Dendritic cell treated with granulocyte-macrophage colony-stimulating factor and Interleukin-4, amounts not matched to agents 40 ng/mL and 50 ng/mL, for 4 days (primary cell): ENCODE results near the gene ATP9B.
A peak's percentile ranks its signal among the peaks of the same experiment; 100 is the strongest.

ENCODE experiments used
- H3K27ac Mint-ChIP-seq: one replicate; pipeline ENCODE4 v1.8.0; 2022; ENCODE audit warnings: mild to moderate bottlenecking, mixed read lengths
- H3K27me3 Mint-ChIP-seq: one replicate; pipeline ENCODE4 v1.8.0; 2022; ENCODE audit warnings: mild to moderate bottlenecking, mixed read lengths
- H3K36me3 Mint-ChIP-seq: one replicate; pipeline ENCODE4 v1.8.0; 2022; ENCODE audit warnings: low read depth, mixed read lengths
- H3K4me1 Mint-ChIP-seq: one replicate; pipeline ENCODE4 v1.8.0; 2022; ENCODE audit warnings: low read depth, mixed read lengths
- H3K4me3 Mint-ChIP-seq: one replicate; pipeline ENCODE4 v1.8.0; 2022; ENCODE audit warnings: mild to moderate bottlenecking, moderate library complexity, mixed read lengths
- H3K9me3 Mint-ChIP-seq: one replicate; pipeline ENCODE4 v1.8.0; 2022; ENCODE audit warnings: mixed read lengths
- intact Hi-C: fragments of 100-400 bp; cut with micrococcal nuclease; formaldehyde crosslinking; loops from one replicate; pipeline ENCODE4 v1.15.0; 2022

ATP9B gene

GRCh38 chr18:79378536-79379250 lies 309.5 kb downstream of the ATP9B start:
- peaks cover 58% of the 10 kb centered on the region for H3K36me3 Mint-ChIP-seq
- no peak overlapping the region for H3K27ac Mint-ChIP-seq
- H3K9me3 Mint-ChIP-seq, result no peaks in the 10 kb centered on the region
- intact Hi-C loops, result loop anchor here (1.0 to 5.0 kb wide), 2 partner anchors 266 to 779 kb away; no protein-coding TSS in a partner anchor
- peaks cover under 1% of the 10 kb centered on the region for H3K4me1 Mint-ChIP-seq
- peaks cover 4% of the 10 kb centered on the region for H3K27me3 Mint-ChIP-seq
- H3K4me3 Mint-ChIP-seq, result no peak overlapping the region

- intact Hi-C loops, result loop anchor here (1.0 to 5.0 kb wide), 2 partner anchors 265 to 778 kb away; no protein-coding TSS in a partner anchor
- H3K4me1 Mint-ChIP-seq, result peaks cover 8% of the 10 kb centered on the region
- H3K27me3 Mint-ChIP-seq, result peaks cover 10% of the 10 kb centered on the region
- H3K4me3 Mint-ChIP-seq, result no peak overlapping the region
- H3K36me3 Mint-ChIP-seq, result peaks cover 52% of the 10 kb centered on the region
- no peaks in the 10 kb centered on the region for H3K9me3 Mint-ChIP-seq
- no peak overlapping the region for H3K27ac Mint-ChIP-seq
Observed at GRCh38 chr18:79379251-79379905, 310.2 kb downstream of the ATP9B start.

- peaks cover 12% of the 10 kb centered on the region for H3K27me3 Mint-ChIP-seq
- H3K36me3 Mint-ChIP-seq, result peaks cover 52% of the 10 kb centered on the region
- peaks cover 9% of the 10 kb centered on the region for H3K4me1 Mint-ChIP-seq
- H3K27ac Mint-ChIP-seq, result no peak overlapping the region
- intact Hi-C loops, result loop anchor here (1.0 to 10.0 kb wide), 4 partner anchors 149 to 777 kb away; partner anchors contain the start of gene HSBP1L1
- H3K9me3 Mint-ChIP-seq, result no peaks in the 10 kb centered on the region
- H3K4me3 Mint-ChIP-seq, result no peak overlapping the region
Observed at GRCh38 chr18:79379931-79380815, 311.0 kb downstream of the ATP9B start.

- Mint-ChIP-seq H3K27me3 (peaks cover 13% of the 10 kb centered on the region), H3K9me3 (no peaks in the 10 kb centered on the region), H3K4me3 (no peak overlapping the region), H3K4me1 (peaks cover 9% of the 10 kb centered on the region), H3K27ac (no peak overlapping the region), H3K36me3 (peaks cover 43% of the 10 kb centered on the region)
- intact Hi-C loops, result loop anchor here (1.0 to 10.0 kb wide), 2 partner anchors 148 to 584 kb away; partner anchors contain the start of gene HSBP1L1
Observed at GRCh38 chr18:79380816-79381806, 311.9 kb downstream of the ATP9B start.

- H3K36me3 Mint-ChIP-seq, result peaks cover 36% of the 10 kb centered on the region
- intact Hi-C loops, result loop anchor here (10.0 kb wide), 1 partner anchor 583 kb away; the partner anchor contains the start of gene HSBP1L1
- no peaks in the 10 kb centered on the region for H3K9me3 Mint-ChIP-seq
- H3K27me3 Mint-ChIP-seq, result peaks cover 21% of the 10 kb centered on the region
- no peak overlapping the region for H3K4me3 Mint-ChIP-seq
- H3K4me1 Mint-ChIP-seq, result peaks cover 9% of the 10 kb centered on the region
- H3K27ac Mint-ChIP-seq, result no peak overlapping the region
Observed at GRCh38 chr18:79381811-79382311, 312.7 kb downstream of the ATP9B start.

GRCh38 chr18:79382681-79383387 lies 313.6 kb downstream of the ATP9B start:
- intact Hi-C loops, result loop anchor here (10.0 kb wide), 1 partner anchor 582 kb away; the partner anchor contains the start of gene HSBP1L1
- no peak overlapping the region for H3K4me3 Mint-ChIP-seq
- H3K27me3 Mint-ChIP-seq, result peaks cover 29% of the 10 kb centered on the region
- H3K36me3 Mint-ChIP-seq, result peaks cover 26% of the 10 kb centered on the region
- H3K27ac Mint-ChIP-seq, result no peak overlapping the region
- no peaks in the 10 kb centered on the region for H3K9me3 Mint-ChIP-seq
- H3K4me1 Mint-ChIP-seq, result peaks cover 9% of the 10 kb centered on the region

GRCh38 chr18:79383388-79384056 lies 314.3 kb downstream of the ATP9B start:
- peaks cover 36% of the 10 kb centered on the region for H3K27me3 Mint-ChIP-seq
- H3K9me3 Mint-ChIP-seq, result no peaks in the 10 kb centered on the region
- no peak overlapping the region for H3K4me3 Mint-ChIP-seq
- peaks cover 19% of the 10 kb centered on the region for H3K36me3 Mint-ChIP-seq
- intact Hi-C loops, result loop anchor here (10.0 kb wide), 1 partner anchor 581 kb away; the partner anchor contains the start of gene HSBP1L1
- peaks cover 9% of the 10 kb centered on the region for H3K4me1 Mint-ChIP-seq
- peak overlapping the region; percentile 6 for H3K27ac Mint-ChIP-seq

- Mint-ChIP-seq H3K4me1 (peaks cover 9% of the 10 kb centered on the region), H3K36me3 (peaks cover 12% of the 10 kb centered on the region), H3K27me3 (peaks cover 42% of the 10 kb centered on the region), H3K27ac (peak overlapping the region; percentile 6), H3K4me3 (no peak overlapping the region), H3K9me3 (no peaks in the 10 kb centered on the region)
- intact Hi-C loops, result loop anchor here (10.0 kb wide), 1 partner anchor 581 kb away; the partner anchor contains the start of gene HSBP1L1
Observed at GRCh38 chr18:79384151-79384807, 315.1 kb downstream of the ATP9B start.

GRCh38 chr18:79384834-79385233 lies 315.6 kb downstream of the ATP9B start:
- H3K27ac Mint-ChIP-seq, result no peak overlapping the region
- peaks cover 47% of the 10 kb centered on the region for H3K27me3 Mint-ChIP-seq
- H3K4me1 Mint-ChIP-seq, result peaks cover 9% of the 10 kb centered on the region
- H3K36me3 Mint-ChIP-seq, result peaks cover 6% of the 10 kb centered on the region
- H3K9me3 Mint-ChIP-seq, result no peaks in the 10 kb centered on the region
- intact Hi-C loops, result loop anchor here (10.0 kb wide), 1 partner anchor 580 kb away; the partner anchor contains the start of gene HSBP1L1
- H3K4me3 Mint-ChIP-seq, result no peak overlapping the region

GRCh38 chr18:79385326-79385707 lies 316.1 kb downstream of the ATP9B start:
- peaks cover 1% of the 10 kb centered on the region for H3K36me3 Mint-ChIP-seq
- no peaks in the 10 kb centered on the region for H3K9me3 Mint-ChIP-seq
- H3K27me3 Mint-ChIP-seq, result peaks cover 50% of the 10 kb centered on the region
- H3K4me1 Mint-ChIP-seq, result peaks cover 9% of the 10 kb centered on the region
- no peak overlapping the region for H3K4me3 Mint-ChIP-seq
- intact Hi-C loops, result loop anchor here (10.0 kb wide), 1 partner anchor 579 kb away; the partner anchor contains the start of gene HSBP1L1
- H3K27ac Mint-ChIP-seq, result no peak overlapping the region

- Mint-ChIP-seq H3K4me1 (peaks cover 9% of the 10 kb centered on the region), H3K27me3 (peaks cover 55% of the 10 kb centered on the region), H3K27ac (no peak overlapping the region), H3K9me3 (no peaks in the 10 kb centered on the region), H3K4me3 (no peak overlapping the region), H3K36me3 (no peaks in the 10 kb centered on the region)
- intact Hi-C loops, result loop anchor here (10.0 kb wide), 1 partner anchor 579 kb away; the partner anchor contains the start of gene HSBP1L1
Observed at GRCh38 chr18:79385708-79386341, 316.6 kb downstream of the ATP9B start.
